GM12878 (cell line): Measurements from ENCODE around the gene ASB6. TPM values are rescaled to one million over a fixed set of nuclear protein-coding genes. Genes with fewer than 3 reads are reported as not detected.
A peak's percentile ranks its signal among the peaks of the same experiment; 100 is the strongest.

ENCODE experiments used
- ATAC-seq: fragments of 200-7000 bp; cut with Tn5 transposase; 3 replicates; pipeline ENCODE4 v1.9.1; 2020; ENCODE audit warnings: mild to moderate bottlenecking, moderate library complexity
- BruUV-seq: library from RNA; stranded (reverse); fragments of 400-500 nt; replicated peaks from 2 replicates; lab custom pipeline; 2021; lab: Mats Ljungman, UMichigan
- CTCF ChIA-PET: fragments of 300-600 bp; sonication (Branson Sonifier 250); formaldehyde crosslinking; extraction: SDS; loops from one replicate; lab custom pipeline; 2021; ENCODE audit warnings: inconsistent platforms; lab: Yijun Ruan, JAX
- POLR2A ChIA-PET: fragments of 350-600 bp; formaldehyde crosslinking; extraction: SDS; loops from one replicate; lab custom pipeline; 2021; ENCODE audit warnings: inconsistent platforms; lab: Charles Lee
- RAD21 ChIA-PET: fragments of 300-600 bp; sonication (Branson Sonifier 250); formaldehyde crosslinking; loops from one replicate; lab custom pipeline; 2023; ENCODE audit warnings: antibody characterized with exemption; ENCODE audit not compliant: unreplicated experiment; lab: Charles Lee
- SMC1A ChIA-PET: fragments of 300-600 bp; sonication (Branson Sonifier 250); formaldehyde crosslinking; loops from one replicate; lab custom pipeline; 2023; ENCODE audit not compliant: unreplicated experiment, uncharacterized antibody; lab: Charles Lee
- DNase-seq: peaks from one replicate; pipeline ENCODE4 v3.0.0-alpha.2; 2011; ENCODE audit warnings: low read depth, low spot score
- FAIRE-seq: peaks from 3 replicates; lab custom pipeline; 2011; peaks lifted over from hg19 to GRCh38; lab: Jason Lieb, UNC
- H2AFZ ChIP-seq: 2 replicates; pipeline ENCODE4 v1.6.0; 2011; ENCODE audit warnings: low read depth, low read length, control low read depth; ENCODE audit not compliant: control insufficient read depth
- H3K27ac ChIP-seq: 2 replicates; pipeline ENCODE4 v1.5.1; 2011; ENCODE audit warnings: control low read depth; ENCODE audit not compliant: control insufficient read depth, insufficient read depth
- H3K27me3 ChIP-seq, 2 experiments: replicated peaks in 1 of 2; 2 replicates each; pipeline versions ENCODE4 v1.6.0 to v1.6.1; 2011; ENCODE audit warnings: low read length in 1 of 2; ENCODE audit not compliant: control insufficient read depth in 2 of 2, insufficient read depth in 2 of 2
- H3K36me3 ChIP-seq, 2 experiments: 2 replicates each; pipeline ENCODE4 v1.5.1; 2011; ENCODE audit warnings: low read length in 1 of 2; ENCODE audit not compliant: control insufficient read depth in 2 of 2, insufficient read depth in 2 of 2
- H3K4me1 ChIP-seq: 2 replicates; pipeline ENCODE4 v1.6.1; 2011; ENCODE audit warnings: mild to moderate bottlenecking, low read length, moderate library complexity, mixed read lengths; ENCODE audit not compliant: control insufficient read depth, insufficient read depth
- H3K4me2 ChIP-seq: 2 replicates; pipeline ENCODE4 v1.6.0; 2011; ENCODE audit warnings: control low read depth; ENCODE audit not compliant: control insufficient read depth, insufficient read depth
- H3K4me3 ChIP-seq: fragments of 200-600 bp; sonication (generic); 2 replicates; pipeline ENCODE4 v1.5.1; 2016
- H3K79me2 ChIP-seq: 2 replicates; pipeline ENCODE4 v1.6.0; 2011; ENCODE audit warnings: low read length; ENCODE audit not compliant: control insufficient read depth, insufficient read depth
- H3K9ac ChIP-seq: 2 replicates; pipeline ENCODE4 v1.8.0; 2011; ENCODE audit warnings: low read length, control low read depth, mixed read lengths; ENCODE audit not compliant: control insufficient read depth, insufficient read depth
- H3K9me3 ChIP-seq: replicated peaks from 3 replicates; pipeline ENCODE4 v1.5.1; 2011; ENCODE audit warnings: mild to moderate bottlenecking, low read length; ENCODE audit not compliant: control insufficient read depth, insufficient read depth
- H4K20me1 ChIP-seq: 2 replicates; pipeline ENCODE4 v1.6.0; 2011; ENCODE audit not compliant: control insufficient read depth, insufficient read depth
- BCL3 ChIP-seq: IDR thresholded peaks from 2 replicates; pipeline ENCODE4 v1.6.1; 2011; ENCODE audit warnings: borderline replicate concordance, low read depth, mild to moderate bottlenecking, moderate library complexity, low read length; ENCODE audit not compliant: insufficient read depth, poor library complexity, severe bottlenecking
- CBX5 ChIP-seq: sonication (generic); IDR thresholded peaks from 2 replicates; pipeline ENCODE4 v1.6.1; 2016; ENCODE audit warnings: low read depth, moderate library complexity, mild to moderate bottlenecking, inconsistent platforms
- EP300 ChIP-seq, 2 experiments: fragments of 150-350 bp in 1 of 2; IDR thresholded peaks; 2 replicates each; pipeline ENCODE4 v1.6.1; 2011 to 2012; ENCODE audit warnings: low read depth in 2 of 2, low read length in 2 of 2, borderline replicate concordance in 1 of 2, improper control_type of control experiment in 1 of 2, inconsistent platforms in 1 of 2; ENCODE audit not compliant: control insufficient read depth in 1 of 2
- NFYA ChIP-seq: IDR thresholded peaks from 2 replicates; pipeline ENCODE4 v1.6.1; 2011; ENCODE audit warnings: low read depth, mild to moderate bottlenecking, low read length, improper control_type of control experiment, borderline replicate concordance
- ZBTB4 ChIP-seq: fragments of 450-650 bp; formaldehyde crosslinking; IDR thresholded peaks from 2 replicates; pipeline ENCODE4 v1.4.0; 2022; ENCODE audit warnings: mild to moderate bottlenecking, moderate library complexity
- ZBTB40 ChIP-seq: fragments of 450-650 bp; IDR thresholded peaks from 2 replicates; pipeline ENCODE4 v1.6.1; 2016; ENCODE audit warnings: mild to moderate bottlenecking, moderate library complexity, borderline replicate concordance
- WGBS: methylation state at CpG from one replicate; pipeline ENCODE4 v1.1.6; 2016; ENCODE audit warnings: low lambda C conversion rate; ENCODE audit not compliant: insufficient replicate concordance, insufficient coverage; ENCODE audit errors: missing lambda C conversion rate; 5-methylcytosine and 5-hydroxymethylcytosine counted together
- in situ Hi-C: fragments of 300-500 bp; cut with MboI; formaldehyde crosslinking; loops from 9 replicates; pipeline ENCODE4 v1.14.3; 2018; ENCODE audit warnings: mixed read lengths
- intact Hi-C: fragments of 100-400 bp; cut with micrococcal nuclease; formaldehyde crosslinking; loops from one replicate; pipeline ENCODE4 v1.14.2; 2022; ENCODE audit not compliant: unreplicated experiment
- polyA plus RNA-seq, 11 experiments: library from polyadenylated mRNA; depleted of rRNA in 4 of 11; unstranded in 6 of 11; stranded (reverse) in 5 of 11; fragments of >200 nt; fragmentation: Nextera tagmentation in 4 of 11; fragmentation: Illumina TruSeq in 1 of 11; extraction: Ambion mirVana in 4 of 11; extraction: Trizol in 1 of 11; gene quantifications; 1 replicate in 1 of 11; 2 replicates in 10 of 11; pipeline versions ENCODE4 v1.2.1 to v1.2.3, GENCODE V29; 2011 to 2016; ENCODE audit warnings: inconsistent platforms in 2 of 11, missing spikeins in 2 of 11, low read depth in 1 of 11
- total RNA-seq, 4 experiments: library from RNA; depleted of rRNA in 3 of 4; stranded (reverse); fragments of >200 nt in 3 of 4; fragmentation: Illumina TruSeq in 1 of 4; extraction: Trizol in 1 of 4; gene quantifications; 2 replicates each; pipeline versions ENCODE4 v1.2.1 to v1.2.3, GENCODE V29; 2013 to 2021
- TF ChIP-seq, protein P1 (sequence below): fragments of 450-650 bp; IDR thresholded peaks from 2 replicates; pipeline ENCODE4 v1.6.1; 2017; ENCODE audit warnings: antibody characterized with exemption, mild to moderate bottlenecking, moderate library complexity
- TF ChIP-seq, protein P2 (sequence below): IDR thresholded peaks from 2 replicates; pipeline ENCODE4 v1.6.1; 2012; ENCODE audit warnings: low read depth, low read length, improper control_type of control experiment

The ASB6 gene
- total and polyA plus RNA-seq, 10 of the 15 experiments (the other 5 are each of a cell fraction or from before 2014, with no cell fraction given), result 0.80 to 18.2 (median 9.9) TPM

DNA sequence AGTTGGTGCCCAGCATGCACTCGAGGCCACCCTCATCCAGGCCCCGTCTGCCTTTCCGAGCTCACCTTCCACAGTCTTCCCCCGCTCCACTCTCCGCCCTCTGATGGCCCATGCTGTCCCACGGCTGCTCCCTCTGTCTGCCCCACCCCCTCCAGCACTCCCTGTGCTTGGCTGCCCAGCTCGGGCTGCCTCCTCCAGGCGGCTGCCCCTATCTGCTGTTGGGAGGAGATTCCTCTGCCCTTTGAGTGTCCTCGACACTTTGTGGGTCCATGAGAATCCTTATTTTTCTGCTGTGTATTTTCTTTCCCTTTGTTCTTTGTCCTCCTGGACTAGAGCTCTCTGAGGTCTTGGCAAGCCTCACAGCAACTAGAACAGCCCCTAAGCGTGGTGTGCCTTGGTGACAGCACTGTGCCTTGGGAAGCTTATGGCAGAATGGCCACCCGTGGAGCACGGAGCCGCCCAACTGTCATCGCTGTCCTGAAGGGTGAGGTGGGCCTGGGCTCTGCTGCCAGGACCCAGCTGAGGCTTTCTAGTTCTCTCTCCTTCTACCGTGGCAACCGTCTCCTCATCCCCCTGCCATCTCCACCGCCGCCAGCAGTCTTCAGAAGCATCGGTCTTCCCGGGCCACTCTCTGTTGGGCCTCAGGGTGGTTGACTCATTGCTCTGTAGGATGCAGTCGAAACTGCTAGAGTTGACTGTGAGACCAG lies 10.8 kb downstream of the ASB6 start:
- RAD21 ChIA-PET, result no interaction called here
- DNase-seq (no peak), FAIRE-seq (no peak), ATAC-seq (no peak)
- H3K36me3 ChIP-seq, result peaks cover 14 to 23% of the 10 kb centered on the region in 2 experiments; a peak in 3 of 4 replicates
- H3K79me2 ChIP-seq, result peaks cover 54% of the 10 kb centered on the region
- H3K27me3 ChIP-seq, result no peaks in the 10 kb centered on the region
- peaks cover 9% of the 10 kb centered on the region; the same call in 1 of the 2 replicates for H3K4me1 ChIP-seq
- H3K4me3 ChIP-seq, result no peak overlapping the region
- no peaks in the 10 kb centered on the region; the same call in 1 of the 2 replicates for H4K20me1 ChIP-seq
- CTCF ChIA-PET, result interaction anchor here (0.9 to 1.0 kb wide), 2 partner anchors 9 to 499 kb away, joined by 4 to 6 read pairs; no protein-coding TSS in a partner anchor
- no peak overlapping the region for H2AFZ ChIP-seq
- in situ Hi-C loops, result no loop called here
- WGBS, result 78% methylated on average over 21 of the region's 21 CpGs
- BruUV-seq, result no TSS peak
- peak overlapping the region; percentile 22; the same call in 1 of the 2 replicates for H3K4me2 ChIP-seq
- intact Hi-C loops, result no loop called here
- POLR2A ChIA-PET, result interaction anchor here (1.6 kb wide), 1 partner anchor 9 kb away, joined by 4 read pairs; no protein-coding TSS in a partner anchor
- H3K9me3 ChIP-seq, result no peaks in the 10 kb centered on the region
- H3K9ac ChIP-seq, result no peak overlapping the region
- H3K27ac ChIP-seq, result no peak overlapping the region
- SMC1A ChIA-PET, result no interaction called here
- TF ChIP-seq, protein P1, sequence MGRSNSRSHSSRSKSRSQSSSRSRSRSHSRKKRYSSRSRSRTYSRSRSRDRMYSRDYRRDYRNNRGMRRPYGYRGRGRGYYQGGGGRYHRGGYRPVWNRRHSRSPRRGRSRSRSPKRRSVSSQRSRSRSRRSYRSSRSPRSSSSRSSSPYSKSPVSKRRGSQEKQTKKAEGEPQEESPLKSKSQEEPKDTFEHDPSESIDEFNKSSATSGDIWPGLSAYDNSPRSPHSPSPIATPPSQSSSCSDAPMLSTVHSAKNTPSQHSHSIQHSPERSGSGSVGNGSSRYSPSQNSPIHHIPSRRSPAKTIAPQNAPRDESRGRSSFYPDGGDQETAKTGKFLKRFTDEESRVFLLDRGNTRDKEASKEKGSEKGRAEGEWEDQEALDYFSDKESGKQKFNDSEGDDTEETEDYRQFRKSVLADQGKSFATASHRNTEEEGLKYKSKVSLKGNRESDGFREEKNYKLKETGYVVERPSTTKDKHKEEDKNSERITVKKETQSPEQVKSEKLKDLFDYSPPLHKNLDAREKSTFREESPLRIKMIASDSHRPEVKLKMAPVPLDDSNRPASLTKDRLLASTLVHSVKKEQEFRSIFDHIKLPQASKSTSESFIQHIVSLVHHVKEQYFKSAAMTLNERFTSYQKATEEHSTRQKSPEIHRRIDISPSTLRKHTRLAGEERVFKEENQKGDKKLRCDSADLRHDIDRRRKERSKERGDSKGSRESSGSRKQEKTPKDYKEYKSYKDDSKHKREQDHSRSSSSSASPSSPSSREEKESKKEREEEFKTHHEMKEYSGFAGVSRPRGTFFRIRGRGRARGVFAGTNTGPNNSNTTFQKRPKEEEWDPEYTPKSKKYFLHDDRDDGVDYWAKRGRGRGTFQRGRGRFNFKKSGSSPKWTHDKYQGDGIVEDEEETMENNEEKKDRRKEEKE, result no peak
- no peak for TF ChIP-seq ZBTB4
- TF ChIP-seq, protein P2, sequence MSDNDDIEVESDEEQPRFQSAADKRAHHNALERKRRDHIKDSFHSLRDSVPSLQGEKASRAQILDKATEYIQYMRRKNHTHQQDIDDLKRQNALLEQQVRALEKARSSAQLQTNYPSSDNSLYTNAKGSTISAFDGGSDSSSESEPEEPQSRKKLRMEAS, result no peak
- no peak for TF ChIP-seq CBX5
- TF ChIP-seq BCL3, result no peak
- no peak for TF ChIP-seq ZBTB40
- TF ChIP-seq NFYA, result no peak
- no peak for TF ChIP-seq EP300 (IDR thresholded peaks at IDR 0.05; ENCODE audit: borderline replicate concordance in 1 of 2, control insufficient read depth in 1 of 2, low read depth in 2 of 2, low read length in 2 of 2)
